ENCODE data around the gene AVPR2. TPM values are rescaled to one million over a fixed set of nuclear protein-coding genes. Genes with fewer than 3 reads are reported as not detected.

AVPR2 gene
- total and polyA plus RNA-seq, 9 of the 15 experiments (the other 6 are each of a cell fraction or from before 2014, with no cell fraction given), result not detected

DNA sequence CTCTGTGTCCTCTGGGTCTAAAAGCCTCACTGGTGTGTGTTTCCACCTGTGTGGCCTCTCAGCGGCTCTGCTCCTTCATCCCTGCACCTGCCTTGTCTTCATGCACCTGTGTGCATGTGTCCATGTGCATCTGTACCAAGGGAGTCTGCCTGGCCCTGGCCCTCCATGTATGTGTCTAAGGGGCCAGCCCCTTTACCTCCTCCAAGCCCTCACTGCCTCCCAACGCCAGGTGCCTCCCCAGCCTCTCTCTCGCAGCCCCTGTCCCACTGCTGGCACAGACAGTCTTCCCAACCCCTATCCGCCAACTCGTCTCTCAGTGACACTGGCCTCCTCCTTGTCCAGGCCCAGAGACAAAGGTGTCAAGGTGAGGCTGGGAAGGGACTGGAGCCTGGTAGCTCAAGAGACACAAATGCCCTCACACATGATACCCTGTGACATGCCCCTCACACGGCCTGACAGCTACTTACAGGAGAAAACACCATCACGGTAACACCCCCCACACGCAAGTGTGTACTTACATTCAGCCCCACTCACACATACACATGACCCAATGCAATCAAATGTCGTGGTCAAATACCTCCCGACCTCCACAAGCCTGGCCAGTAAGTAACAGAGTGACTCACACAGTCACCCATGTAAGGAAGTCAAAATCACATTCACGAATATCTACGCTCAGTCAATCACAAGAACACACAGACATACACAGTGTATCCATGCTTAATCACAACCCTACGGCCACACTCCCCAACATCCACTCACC is 29.9 kb upstream of the AVPR2 start (continued):
- no peak for TF ChIP-seq FUS (optimal IDR thresholded peaks at IDR 0.05; ENCODE audit: low read depth, low read length)
- no peak for TF ChIP-seq MTA2 (IDR thresholded peaks at IDR 0.05; ENCODE audit: low read depth)
- no peak for TF ChIP-seq GATA2 (CRISPR knock-in tag; IDR thresholded peaks at IDR 0.05)
- no peak for TF ChIP-seq ZBTB34 (CRISPR knock-in tag; IDR thresholded peaks at IDR 0.05)
- TF ChIP-seq BRF1 (IDR thresholded peaks at IDR 0.05; ENCODE audit: borderline replicate concordance, extremely low read depth, insufficient read length), result no peak
- no peak for TF ChIP-seq ZNF134 (CRISPR knock-in tag; conservative IDR thresholded peaks at IDR 0.05)
- no peak for TF ChIP-seq ZKSCAN3 (CRISPR knock-in tag; IDR thresholded peaks at IDR 0.05)

GRCh38 chrX:153875391-153876111 is 28.9 kb upstream of the AVPR2 start:
- Histone ChIP-seq H4K20me1 (replicated peaks; ENCODE audit: control insufficient read depth, insufficient read depth, low read length) (0 out of 2 replicates have a peak, but pooled peaks cover 8% of the 10 kb centered on the region), H3K4me3 (no peak overlapping the region), H3K27me3 (ENCODE audit: control insufficient read depth in 2 of 2, insufficient read depth in 2 of 2, low read length in 2 of 2) (peaks cover 0 to 44% of the 10 kb centered on the region in 2 experiments; a peak in 2 of 5 replicates), H3K9me3 (replicated peaks; ENCODE audit: control insufficient read depth, insufficient read depth, low read depth, low read length) (no peaks in the 10 kb centered on the region), H2AFZ (ENCODE audit: low read depth, low read length) (no peak overlapping the region), H3K27ac (ENCODE audit: extremely low read depth, low read depth, low read length) (no peak overlapping the region), H3K79me2 (ENCODE audit: control insufficient read depth, insufficient read depth, low read length) (no peaks in the 10 kb centered on the region), H3K9ac (ENCODE audit: insufficient read depth in 1 of 2, low read depth in 2 of 2, low read length in 2 of 2) (no peak overlapping the region), H3K4me1 (replicated peaks in 1 of 2; ENCODE audit: control insufficient read depth in 2 of 2, insufficient read depth in 2 of 2, low read length in 2 of 2) (peaks cover 0 to 20% of the 10 kb centered on the region in 2 experiments; a peak in 2 of 5 replicates), H3K9me1 (ENCODE audit: control insufficient read depth, insufficient read depth, low read length) (no peaks in the 10 kb centered on the region), H3K36me3 (ENCODE audit: control insufficient read depth, insufficient read depth, low read length) (no peaks in the 10 kb centered on the region), H3K4me2 (ENCODE audit: insufficient read depth, low read length) (no peak overlapping the region)
- BruUV-seq (replicated peaks), result no TSS peak
- DNase-seq (ENCODE audit: extremely low read depth in 1 of 4, low spot score in 3 of 4) (peak; percentile 65 to 88 (median 84)), ATAC-seq (peak; percentile 86), FAIRE-seq (no peak)
- under 1% methylated on average over 16 of the region's 42 CpGs for WGBS (ENCODE audit: insufficient coverage, low coverage, missing lambda C conversion rate)
- ChIA-PET CTCF (ENCODE audit: low intra/inter-chr PET ratio) (no interaction called here), POLR2A (no interaction called here)
- intact Hi-C loops (cut with micrococcal nuclease), result no loop called here
- in situ Hi-C loops (cut with MboI), result no loop called here
- TF ChIP-seq E2F1 (CRISPR knock-in tag; IDR thresholded peaks at IDR 0.05), result peak; percentile 99
- TF ChIP-seq, protein P1, sequence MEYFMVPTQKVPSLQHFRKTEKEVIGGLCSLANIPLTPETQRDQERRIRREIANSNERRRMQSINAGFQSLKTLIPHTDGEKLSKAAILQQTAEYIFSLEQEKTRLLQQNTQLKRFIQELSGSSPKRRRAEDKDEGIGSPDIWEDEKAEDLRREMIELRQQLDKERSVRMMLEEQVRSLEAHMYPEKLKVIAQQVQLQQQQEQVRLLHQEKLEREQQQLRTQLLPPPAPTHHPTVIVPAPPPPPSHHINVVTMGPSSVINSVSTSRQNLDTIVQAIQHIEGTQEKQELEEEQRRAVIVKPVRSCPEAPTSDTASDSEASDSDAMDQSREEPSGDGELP (CRISPR knock-in tag; IDR thresholded peaks at IDR 0.05; ENCODE audit: borderline replicate concordance), result peak; percentile 95
- no peak for TF ChIP-seq ZBTB12 (CRISPR knock-in tag; IDR thresholded peaks at IDR 0.05)
- TF ChIP-seq, protein P2, sequence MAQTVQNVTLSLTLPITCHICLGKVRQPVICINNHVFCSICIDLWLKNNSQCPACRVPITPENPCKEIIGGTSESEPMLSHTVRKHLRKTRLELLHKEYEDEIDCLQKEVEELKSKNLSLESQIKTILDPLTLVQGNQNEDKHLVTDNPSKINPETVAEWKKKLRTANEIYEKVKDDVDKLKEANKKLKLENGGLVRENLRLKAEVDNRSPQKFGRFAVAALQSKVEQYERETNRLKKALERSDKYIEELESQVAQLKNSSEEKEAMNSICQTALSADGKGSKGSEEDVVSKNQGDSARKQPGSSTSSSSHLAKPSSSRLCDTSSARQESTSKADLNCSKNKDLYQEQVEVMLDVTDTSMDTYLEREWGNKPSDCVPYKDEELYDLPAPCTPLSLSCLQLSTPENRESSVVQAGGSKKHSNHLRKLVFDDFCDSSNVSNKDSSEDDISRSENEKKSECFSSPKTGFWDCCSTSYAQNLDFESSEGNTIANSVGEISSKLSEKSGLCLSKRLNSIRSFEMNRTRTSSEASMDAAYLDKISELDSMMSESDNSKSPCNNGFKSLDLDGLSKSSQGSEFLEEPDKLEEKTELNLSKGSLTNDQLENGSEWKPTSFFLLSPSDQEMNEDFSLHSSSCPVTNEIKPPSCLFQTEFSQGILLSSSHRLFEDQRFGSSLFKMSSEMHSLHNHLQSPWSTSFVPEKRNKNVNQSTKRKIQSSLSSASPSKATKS (CRISPR knock-in tag; IDR thresholded peaks at IDR 0.05), result no peak

Measured in K562 (cell line).